ENCODE data around the gene SH2D1A.
"Not testable (repeated sequence)": the region's sequence is repeated elsewhere in the genome, so short reads cannot be mapped to it uniquely, and the experiment has no call there.

SH2D1A gene

DNA sequence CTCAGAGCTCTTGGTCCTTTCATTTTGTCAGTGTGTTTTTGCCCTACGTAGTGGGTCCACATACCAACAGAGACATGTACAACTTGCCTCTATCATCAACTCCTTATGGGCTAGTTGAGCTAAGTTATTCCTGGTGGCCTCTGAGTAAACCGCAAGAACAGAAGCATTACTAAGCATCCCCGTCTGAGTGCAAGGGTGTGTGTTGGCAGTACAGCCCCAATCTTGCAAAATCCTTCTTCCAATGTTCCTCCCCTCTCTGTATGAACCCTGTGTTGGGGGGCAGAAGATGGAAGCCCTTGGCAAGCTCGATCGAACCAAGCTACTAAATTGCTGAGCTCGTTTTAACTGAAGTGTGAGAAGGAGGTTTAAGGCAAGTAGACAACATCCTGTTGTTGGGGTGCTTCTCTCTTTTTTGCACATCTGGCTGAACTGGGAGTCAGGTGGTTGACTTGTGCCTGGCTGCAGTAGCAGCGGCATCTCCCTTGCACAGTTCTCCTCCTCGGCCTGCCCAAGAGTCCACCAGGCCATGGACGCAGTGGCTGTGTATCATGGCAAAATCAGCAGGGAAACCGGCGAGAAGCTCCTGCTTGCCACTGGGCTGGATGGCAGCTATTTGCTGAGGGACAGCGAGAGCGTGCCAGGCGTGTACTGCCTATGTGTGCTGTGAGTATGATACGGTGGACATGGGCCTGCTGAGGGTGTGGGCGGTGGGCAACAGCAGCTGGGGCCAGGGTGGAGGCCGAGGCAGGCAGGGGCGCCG lies at the start of gene SH2D1A:
TSS of gene SH2D1A (plus strand) at position 447 of the 760 bp plus-strand sequence. CDS start at position 527, 80 bp downstream.
- DNase-seq, result no peak

DNA sequence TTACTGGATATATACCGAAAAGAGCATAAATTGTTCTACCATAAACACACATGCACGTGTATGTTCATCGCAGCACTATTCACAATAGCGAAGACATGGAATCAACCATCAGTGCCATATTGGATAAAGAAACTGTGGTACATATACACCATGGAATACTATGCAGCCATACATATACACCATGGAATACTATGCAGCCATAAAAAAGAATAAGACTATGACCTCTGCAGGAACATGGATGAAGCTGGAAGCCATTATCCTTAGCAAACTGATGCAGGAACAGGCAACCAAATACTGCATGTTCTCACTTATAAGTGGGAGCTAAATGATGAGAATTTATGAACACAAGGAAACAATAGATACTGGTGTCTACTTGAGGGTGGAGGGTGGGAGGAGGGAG lies 47.0 kb upstream of the SH2D1A start:
- not testable (repeated sequence) for DNase-seq

GRCh38 chrX:124300405-124300804 lies 46.0 kb upstream of the SH2D1A start:
- DNase-seq, result no peak

- no peak for DNase-seq
These were observed 39.0 kb upstream of the SH2D1A start for GRCh38 chrX:124307253-124307907.

GRCh38 chrX:124325732-124326131 lies 20.6 kb upstream of the SH2D1A start:
- no peak for DNase-seq

GRCh38 chrX:124328765-124329164 lies 17.6 kb upstream of the SH2D1A start:
- DNase-seq, result peak; percentile 12

- DNase-seq, result no peak
These were observed 13.6 kb upstream of the SH2D1A start, which contains the start of gene TEX13D for GRCh38 chrX:124332481-124333424. Gene TEX13D, plus strand, starts transcription at chrX:124332660. Its CDS starts 258 bp downstream, at chrX:124332918.

GRCh38 chrX:124333862-124334261 lies 12.5 kb upstream of the SH2D1A start:
- no peak for DNase-seq

GRCh38 chrX:124334555-124334954 lies 11.8 kb upstream of the SH2D1A start:
- DNase-seq, result not testable (repeated sequence)

DNA sequence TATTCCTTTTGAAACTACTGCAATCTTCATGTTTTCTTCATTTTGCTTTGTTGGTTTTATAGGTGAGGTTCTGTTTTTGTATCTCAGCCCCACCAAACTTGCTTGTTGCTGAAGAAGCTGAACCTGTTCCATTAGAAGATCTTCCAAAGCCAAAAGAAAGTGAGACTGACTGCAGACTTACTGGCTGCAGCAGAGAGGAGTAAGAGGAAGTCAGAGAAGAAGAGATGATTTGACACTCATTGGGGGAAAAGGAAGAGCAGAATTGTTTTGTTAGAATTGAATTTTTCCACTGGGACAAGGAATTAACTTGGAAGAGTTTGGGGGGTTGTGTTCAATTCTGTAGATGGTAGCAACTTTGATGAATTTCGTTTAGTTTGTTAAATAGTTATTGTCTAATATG lies 10.8 kb upstream of the SH2D1A start:
- DNase-seq, result no peak

- no peak for DNase-seq
These were observed 8.4 kb upstream of the SH2D1A start for GRCh38 chrX:124337916-124338315.

GRCh38 chrX:124338733-124339514 lies 7.4 kb upstream of the SH2D1A start:
- no peak for DNase-seq

DNA sequence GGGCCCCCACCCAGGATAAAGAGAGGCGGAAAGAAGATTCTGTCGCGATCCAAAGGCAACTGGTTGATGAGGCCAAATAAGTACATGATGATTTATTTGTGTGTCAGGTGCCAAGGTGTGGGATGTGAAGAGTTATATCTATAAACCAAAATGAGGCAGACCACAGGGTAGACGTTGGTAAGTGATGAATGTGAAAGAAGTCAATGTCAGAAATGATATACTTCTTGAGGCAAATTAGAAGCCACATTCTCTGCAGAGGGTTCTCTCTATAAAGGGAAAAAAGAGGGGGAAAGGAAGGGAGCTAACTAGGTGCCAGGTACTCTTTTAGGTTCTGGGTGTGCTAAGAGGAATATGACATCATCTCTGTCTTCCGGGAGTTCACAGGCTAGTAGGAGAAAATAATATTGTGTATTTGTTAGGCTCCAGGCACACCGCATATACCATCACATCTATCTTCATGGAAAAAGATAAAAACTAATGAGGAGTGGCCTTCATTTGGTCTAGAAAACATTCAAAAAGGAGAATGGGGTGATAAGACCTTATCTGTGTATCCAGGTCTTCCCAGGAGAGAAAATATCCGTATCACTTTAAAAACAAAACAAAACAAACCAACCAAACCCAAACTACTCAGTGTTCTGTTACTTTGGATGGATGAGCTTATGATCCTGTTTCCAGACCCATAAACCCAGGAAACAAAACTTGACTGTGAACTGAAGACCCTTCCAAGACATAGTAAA lies 4.8 kb upstream of the SH2D1A start:
- no peak for DNase-seq

DNA sequence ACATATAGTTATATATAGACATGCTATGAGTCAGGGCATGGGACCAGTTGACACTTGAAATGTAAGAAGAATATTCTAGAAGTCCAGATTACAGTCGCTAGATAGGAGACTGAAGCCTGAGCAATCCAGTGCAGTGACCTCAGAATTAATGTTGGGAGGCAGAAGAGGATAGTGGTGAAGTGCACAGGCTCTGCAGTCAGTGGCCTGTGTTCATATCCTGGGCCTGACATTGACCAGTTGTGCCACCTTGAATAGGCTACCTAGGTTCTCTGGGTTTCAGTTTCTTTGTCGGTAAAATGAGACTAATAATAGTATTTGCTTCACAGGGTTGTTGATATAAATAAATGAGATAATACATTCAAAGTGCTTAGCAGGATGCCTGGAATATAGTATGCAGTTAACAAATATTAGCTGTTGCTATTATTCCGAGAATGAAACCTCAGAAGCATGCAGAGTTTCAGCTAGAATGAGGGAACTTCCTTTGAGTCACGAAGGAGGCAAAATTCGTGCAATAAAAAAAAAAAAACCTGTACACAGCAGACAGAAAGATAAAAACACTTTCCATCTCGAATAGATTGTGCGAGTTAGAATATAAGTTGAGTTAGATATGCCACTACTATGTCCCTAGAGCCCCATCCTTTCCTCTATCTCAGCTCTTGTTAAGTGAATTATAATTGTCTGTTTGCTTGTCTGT lies 4.0 kb upstream of the SH2D1A start:
- DNase-seq, result no peak

- DNase-seq, result no peak
These were observed 3.3 kb upstream of the SH2D1A start for GRCh38 chrX:124343016-124343415.

DNA sequence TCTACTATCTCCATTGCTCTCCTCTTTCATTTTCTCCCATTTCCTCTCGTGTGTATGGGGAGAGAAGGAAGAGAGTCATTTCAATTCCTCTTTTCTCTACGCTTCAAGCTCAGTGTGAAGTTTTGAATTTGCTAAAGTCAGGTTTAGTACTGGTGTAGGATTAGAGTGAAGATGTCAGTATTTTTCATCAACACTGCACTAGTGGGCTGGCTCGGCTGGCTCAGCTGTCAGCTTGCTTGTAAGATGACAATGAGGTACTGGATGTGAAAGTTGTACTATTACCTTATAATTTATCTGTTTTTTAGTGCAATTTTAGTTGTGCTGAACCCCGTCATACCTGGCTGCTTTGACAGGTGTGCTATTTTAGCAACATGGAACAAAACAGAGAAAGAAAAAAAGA lies 2.1 kb upstream of the SH2D1A start:
- DNase-seq, result no peak

GRCh38 chrX:124346877-124347241 lies 496 bp downstream of the SH2D1A start:
- no peak for DNase-seq

- DNase-seq, result no peak
These were observed 879 bp downstream of the SH2D1A start for GRCh38 chrX:124347242-124347641.

- DNase-seq, result no peak
These were observed 1.8 kb downstream of the SH2D1A start for GRCh38 chrX:124348182-124348581.

- DNase-seq, result no peak
These were observed 2.6 kb downstream of the SH2D1A start for GRCh38 chrX:124348885-124349453.

DNA sequence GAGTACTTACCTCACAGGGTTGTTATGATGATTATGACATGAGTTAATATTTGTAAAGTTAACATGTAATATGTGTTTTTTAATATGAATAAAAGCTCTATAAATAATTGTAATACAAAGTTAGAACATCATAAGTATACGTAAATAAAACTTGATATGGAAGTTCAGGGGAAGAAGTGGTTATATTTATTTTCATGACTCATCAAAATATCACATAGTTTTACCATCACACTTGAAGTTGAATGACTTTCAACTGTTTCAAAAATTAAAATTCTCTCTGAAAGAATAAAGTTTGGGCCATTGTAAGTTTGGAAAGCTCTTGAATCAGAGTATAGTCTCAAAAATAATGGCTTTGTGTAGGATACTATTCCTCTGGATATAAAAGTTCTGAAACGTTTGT lies 8.3 kb downstream of the SH2D1A start:
- no peak for DNase-seq
